ENCODE measurements around the gene GAA.

Gene GAA

DNA sequence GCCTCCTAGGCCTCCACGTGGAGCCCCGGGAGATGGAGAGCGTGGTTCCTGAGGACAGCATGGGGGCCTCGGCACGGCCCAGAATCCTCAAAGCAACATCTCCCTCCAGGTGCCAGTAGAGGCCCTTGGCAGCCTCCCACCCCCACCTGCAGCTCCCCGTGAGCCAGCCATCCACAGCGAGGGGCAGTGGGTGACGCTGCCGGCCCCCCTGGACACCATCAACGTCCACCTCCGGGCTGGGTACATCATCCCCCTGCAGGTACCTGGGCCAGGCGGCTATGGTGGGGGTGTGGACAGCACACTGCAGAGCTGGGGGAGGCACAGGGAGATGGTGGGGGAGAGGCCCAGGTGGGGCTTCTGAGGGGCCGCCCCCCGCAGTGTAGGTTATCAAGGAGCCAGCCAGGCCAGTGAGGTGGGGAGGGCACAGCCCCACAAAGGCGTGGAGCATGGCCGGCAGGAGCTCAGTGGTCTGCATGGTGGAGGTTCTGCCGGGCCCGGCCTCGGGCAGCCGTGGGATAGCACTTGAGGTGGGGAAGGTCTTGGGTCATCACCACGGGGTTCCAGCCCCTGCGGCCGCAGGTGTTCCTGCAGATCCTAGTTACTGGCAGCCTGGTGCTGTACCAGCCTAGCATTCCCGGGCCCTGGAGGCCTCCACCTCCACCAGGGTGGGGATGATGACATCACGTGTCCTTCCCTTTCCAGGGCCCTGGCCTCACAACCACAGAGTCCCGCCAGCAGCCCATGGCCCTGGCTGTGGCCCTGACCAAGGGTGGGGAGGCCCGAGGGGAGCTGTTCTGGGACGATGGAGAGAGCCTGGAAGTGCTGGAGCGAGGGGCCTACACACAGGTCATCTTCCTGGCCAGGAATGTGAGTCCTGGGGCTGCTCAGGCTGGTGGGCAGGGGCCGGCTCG lies 16.4 kb downstream of the GAA start:
- Histone ChIP-seq H3K9me3 (ENCODE audit: control insufficient read depth in 2 of 2, low read length in 2 of 2) (no peaks in the 10 kb centered on the region), H3K36me3 (ENCODE audit: control insufficient read depth in 2 of 2, insufficient read depth in 2 of 2, low read length in 2 of 2) (peaks cover 0 to 2% of the 10 kb centered on the region in 2 donors), H3K27ac (ENCODE audit: low read depth in 2 of 2, low read length in 2 of 2) (no peak overlapping the region)

GRCh38 chr17:80118601-80119270 lies 17.4 kb downstream of the GAA start:
- H3K36me3 ChIP-seq (ENCODE audit: control insufficient read depth in 2 of 2, insufficient read depth in 2 of 2, low read length in 2 of 2): peaks cover 0 to 2% of the 10 kb centered on the region in 2 donors
- H3K27ac ChIP-seq (ENCODE audit: low read depth in 2 of 2, low read length in 2 of 2): no peak overlapping the region
- no peaks in the 10 kb centered on the region for H3K9me3 ChIP-seq (ENCODE audit: control insufficient read depth in 2 of 2, low read length in 2 of 2)
- no peaks in the 10 kb centered on the region for H3K4me1 ChIP-seq (ENCODE audit: control insufficient read depth in 2 of 2, insufficient read depth in 2 of 2, low read length in 2 of 2)
- no peak overlapping the region for H3K9ac ChIP-seq (ENCODE audit: low read depth in 1 of 2, low read length in 2 of 2)
- H3K27me3 ChIP-seq (ENCODE audit: control insufficient read depth in 2 of 2, insufficient read depth in 2 of 2, low read length in 2 of 2): no peaks in the 10 kb centered on the region
- H3K4me3 ChIP-seq (ENCODE audit: low read length in 2 of 2): no peak overlapping the region

More for the DNA sequence above, 16.4 kb downstream of the GAA start:
- Histone ChIP-seq H3K4me1 (ENCODE audit: control insufficient read depth in 2 of 2, insufficient read depth in 2 of 2, low read length in 2 of 2) (no peaks in the 10 kb centered on the region), H3K9ac (ENCODE audit: low read depth in 1 of 2, low read length in 2 of 2) (no peak overlapping the region), H3K4me3 (ENCODE audit: low read length in 2 of 2) (no peak overlapping the region), H3K27me3 (ENCODE audit: control insufficient read depth in 2 of 2, insufficient read depth in 2 of 2, low read length in 2 of 2) (no peaks in the 10 kb centered on the region)

DNA sequence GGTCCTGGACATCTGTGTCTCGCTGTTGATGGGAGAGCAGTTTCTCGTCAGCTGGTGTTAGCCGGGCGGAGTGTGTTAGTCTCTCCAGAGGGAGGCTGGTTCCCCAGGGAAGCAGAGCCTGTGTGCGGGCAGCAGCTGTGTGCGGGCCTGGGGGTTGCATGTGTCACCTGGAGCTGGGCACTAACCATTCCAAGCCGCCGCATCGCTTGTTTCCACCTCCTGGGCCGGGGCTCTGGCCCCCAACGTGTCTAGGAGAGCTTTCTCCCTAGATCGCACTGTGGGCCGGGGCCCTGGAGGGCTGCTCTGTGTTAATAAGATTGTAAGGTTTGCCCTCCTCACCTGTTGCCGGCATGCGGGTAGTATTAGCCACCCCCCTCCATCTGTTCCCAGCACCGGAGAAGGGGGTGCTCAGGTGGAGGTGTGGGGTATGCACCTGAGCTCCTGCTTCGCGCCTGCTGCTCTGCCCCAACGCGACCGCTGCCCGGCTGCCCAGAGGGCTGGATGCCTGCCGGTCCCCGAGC lies 17.9 kb downstream of the GAA start:
- Histone ChIP-seq H3K9ac (ENCODE audit: low read depth in 1 of 2, low read length in 2 of 2) (no peak overlapping the region), H3K27ac (ENCODE audit: low read depth in 2 of 2, low read length in 2 of 2) (no peak overlapping the region), H3K4me1 (ENCODE audit: control insufficient read depth in 2 of 2, insufficient read depth in 2 of 2, low read length in 2 of 2) (no peaks in the 10 kb centered on the region), H3K9me3 (ENCODE audit: control insufficient read depth in 2 of 2, low read length in 2 of 2) (no peaks in the 10 kb centered on the region), H3K27me3 (ENCODE audit: control insufficient read depth in 2 of 2, insufficient read depth in 2 of 2, low read length in 2 of 2) (no peaks in the 10 kb centered on the region), H3K36me3 (ENCODE audit: control insufficient read depth in 2 of 2, insufficient read depth in 2 of 2, low read length in 2 of 2) (peaks cover 0 to 2% of the 10 kb centered on the region in 2 donors), H3K4me3 (ENCODE audit: low read length in 2 of 2) (no peak overlapping the region)

DNA sequence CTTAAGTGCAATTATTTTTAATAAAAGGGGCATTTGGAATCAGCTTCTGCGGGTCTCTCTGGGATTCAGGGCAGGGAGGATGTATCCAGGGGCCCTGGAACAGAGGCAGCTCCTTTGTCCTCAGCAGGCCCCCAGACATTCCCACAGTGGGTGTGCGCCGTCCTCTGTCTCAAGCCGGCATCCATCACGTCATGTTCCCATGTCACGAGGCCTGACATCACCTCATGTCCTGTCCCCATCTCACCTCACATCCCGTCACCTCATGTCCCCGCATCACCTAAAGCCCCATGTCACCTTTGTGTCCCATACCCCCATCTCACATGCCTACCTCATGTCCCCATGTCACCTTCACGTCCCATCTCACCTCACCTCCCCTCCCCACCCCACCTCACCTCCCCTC lies 18.5 kb downstream of the GAA start:
- H3K4me3 ChIP-seq (ENCODE audit: low read length in 2 of 2): no peak overlapping the region
- H3K27ac ChIP-seq (ENCODE audit: low read depth in 2 of 2, low read length in 2 of 2): no peak overlapping the region
- H3K27me3 ChIP-seq (ENCODE audit: control insufficient read depth in 2 of 2, insufficient read depth in 2 of 2, low read length in 2 of 2): peaks cover 0 to 2% of the 10 kb centered on the region in 2 donors
- H3K9me3 ChIP-seq (ENCODE audit: control insufficient read depth in 2 of 2, low read length in 2 of 2): no peaks in the 10 kb centered on the region
- no peak overlapping the region for H3K9ac ChIP-seq (ENCODE audit: low read depth in 1 of 2, low read length in 2 of 2)
- H3K4me1 ChIP-seq (ENCODE audit: control insufficient read depth in 2 of 2, insufficient read depth in 2 of 2, low read length in 2 of 2): no peaks in the 10 kb centered on the region
- peaks cover 0 to 2% of the 10 kb centered on the region in 2 donors for H3K36me3 ChIP-seq (ENCODE audit: control insufficient read depth in 2 of 2, insufficient read depth in 2 of 2, low read length in 2 of 2)

DNA sequence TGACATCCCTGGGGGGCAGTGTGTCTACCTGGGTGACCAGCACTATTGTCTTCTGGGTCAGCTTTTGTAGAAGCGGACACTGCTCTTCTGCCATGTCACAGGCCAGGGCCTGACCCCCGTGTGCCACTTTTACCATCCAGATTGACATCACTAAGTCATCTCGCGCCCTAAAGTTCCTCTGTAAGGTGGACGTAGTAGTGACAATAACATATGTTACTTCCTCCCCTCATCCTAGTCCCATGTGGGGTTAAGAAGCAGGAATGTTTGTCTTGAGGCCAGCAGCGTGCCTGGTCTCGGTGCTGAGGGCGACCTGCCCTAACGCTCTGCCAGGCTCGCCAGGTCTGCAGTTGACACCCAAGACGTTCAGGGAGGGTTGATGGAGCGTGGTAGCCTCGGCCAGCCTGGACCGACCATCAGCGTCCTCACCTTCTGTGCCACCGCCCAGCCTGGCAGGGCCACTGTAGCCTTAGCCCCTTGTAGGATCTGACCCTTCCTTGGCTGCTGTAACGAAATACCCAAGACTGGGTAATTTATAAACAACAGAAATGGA lies 20.7 kb downstream of the GAA start:
- H3K27me3 ChIP-seq (ENCODE audit: control insufficient read depth in 2 of 2, insufficient read depth in 2 of 2, low read length in 2 of 2): peaks cover 0 to 3% of the 10 kb centered on the region in 2 donors
- H3K36me3 ChIP-seq (ENCODE audit: control insufficient read depth in 2 of 2, insufficient read depth in 2 of 2, low read length in 2 of 2): peaks cover 0 to 2% of the 10 kb centered on the region in 2 donors
- no peak overlapping the region for H3K4me3 ChIP-seq (ENCODE audit: low read length in 2 of 2)
- H3K9me3 ChIP-seq (ENCODE audit: control insufficient read depth in 2 of 2, low read length in 2 of 2): no peaks in the 10 kb centered on the region
- no peaks in the 10 kb centered on the region for H3K4me1 ChIP-seq (ENCODE audit: control insufficient read depth in 2 of 2, insufficient read depth in 2 of 2, low read length in 2 of 2)
- no peak overlapping the region for H3K27ac ChIP-seq (ENCODE audit: low read depth in 2 of 2, low read length in 2 of 2)
- H3K9ac ChIP-seq (ENCODE audit: low read depth in 1 of 2, low read length in 2 of 2): no peak overlapping the region

DNA sequence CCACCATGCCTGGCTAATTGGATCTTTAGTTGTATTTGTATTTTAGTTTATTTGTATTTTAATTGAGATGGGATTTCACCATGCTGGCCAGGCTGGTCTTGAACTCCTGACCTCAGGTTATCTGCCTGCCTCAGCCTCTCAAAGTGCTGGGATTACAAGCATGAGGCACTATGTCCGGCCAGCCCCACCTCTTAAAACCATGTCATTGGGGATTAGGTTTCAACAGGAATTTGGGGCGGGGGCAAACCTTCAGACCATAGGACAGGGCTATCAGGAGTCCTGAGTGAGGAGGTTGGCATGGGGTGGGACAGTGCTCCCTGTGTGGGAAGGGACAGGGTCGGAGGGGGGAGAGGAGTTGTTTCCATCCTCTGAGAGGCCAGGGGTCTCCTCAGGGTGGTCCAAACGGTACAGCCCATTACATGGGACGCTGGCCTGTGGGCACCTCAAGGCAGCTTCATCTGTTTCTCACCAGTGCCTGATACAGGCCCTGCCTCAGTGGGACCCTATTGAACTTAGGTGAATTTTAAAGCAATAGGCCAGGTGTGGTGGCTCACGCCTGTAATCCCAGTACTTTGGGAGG lies 21.6 kb downstream of the GAA start:
- H3K9me3 ChIP-seq (ENCODE audit: control insufficient read depth in 2 of 2, low read length in 2 of 2): no peaks in the 10 kb centered on the region
- peaks cover 0 to 2% of the 10 kb centered on the region in 2 donors for H3K36me3 ChIP-seq (ENCODE audit: control insufficient read depth in 2 of 2, insufficient read depth in 2 of 2, low read length in 2 of 2)
- H3K27ac ChIP-seq (ENCODE audit: low read depth in 2 of 2, low read length in 2 of 2): no peak overlapping the region
- peaks cover 0 to 3% of the 10 kb centered on the region in 2 donors for H3K27me3 ChIP-seq (ENCODE audit: control insufficient read depth in 2 of 2, insufficient read depth in 2 of 2, low read length in 2 of 2)
- H3K9ac ChIP-seq (ENCODE audit: low read depth in 1 of 2, low read length in 2 of 2): no peak overlapping the region
- no peak overlapping the region for H3K4me3 ChIP-seq (ENCODE audit: low read length in 2 of 2)
- no peaks in the 10 kb centered on the region for H3K4me1 ChIP-seq (ENCODE audit: control insufficient read depth in 2 of 2, insufficient read depth in 2 of 2, low read length in 2 of 2)

- H3K4me3 ChIP-seq (ENCODE audit: low read length in 2 of 2): no peak overlapping the region
- H3K27me3 ChIP-seq (ENCODE audit: control insufficient read depth in 2 of 2, insufficient read depth in 2 of 2, low read length in 2 of 2): peaks cover 0 to 3% of the 10 kb centered on the region in 2 donors
- no peak overlapping the region for H3K9ac ChIP-seq (ENCODE audit: low read depth in 1 of 2, low read length in 2 of 2)
- no peaks in the 10 kb centered on the region for H3K9me3 ChIP-seq (ENCODE audit: control insufficient read depth in 2 of 2, low read length in 2 of 2)
- no peak overlapping the region for H3K27ac ChIP-seq (ENCODE audit: low read depth in 2 of 2, low read length in 2 of 2)
- no peaks in the 10 kb centered on the region for H3K4me1 ChIP-seq (ENCODE audit: control insufficient read depth in 2 of 2, insufficient read depth in 2 of 2, low read length in 2 of 2)
- no peaks in the 10 kb centered on the region for H3K36me3 ChIP-seq (ENCODE audit: control insufficient read depth in 2 of 2, insufficient read depth in 2 of 2, low read length in 2 of 2)
Measured at GRCh38 chr17:80123791-80124190, 22.4 kb downstream of the GAA start.

DNA sequence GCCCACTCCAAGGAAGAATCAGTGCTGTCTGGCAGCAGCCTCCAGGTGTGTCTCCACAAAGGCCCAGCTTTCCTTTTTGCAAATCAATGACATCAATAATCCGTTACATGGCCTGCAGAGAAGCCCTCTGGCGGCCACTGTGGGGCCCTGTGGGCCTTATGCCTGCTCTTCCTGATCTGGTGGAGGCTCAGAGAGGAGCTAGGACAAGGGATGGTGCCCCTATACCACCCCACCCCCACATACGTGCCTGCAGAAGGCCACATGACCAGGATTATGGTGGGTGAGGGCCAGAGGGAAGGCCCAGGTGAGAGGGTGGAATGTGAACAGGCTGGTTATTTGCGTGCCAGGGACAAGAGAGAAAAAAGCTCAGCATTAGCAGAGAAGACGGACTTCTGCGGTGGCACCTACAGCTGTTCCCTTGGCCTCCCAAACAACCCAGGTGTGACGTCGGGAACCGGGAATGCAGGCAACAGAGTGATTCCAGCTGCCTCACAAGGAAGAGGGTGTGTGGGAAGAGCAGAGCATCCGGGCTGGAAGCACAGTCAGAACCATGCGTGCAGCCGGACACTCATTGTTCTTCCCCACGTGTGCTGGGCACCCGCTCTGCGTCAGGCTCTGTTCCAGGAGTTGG lies 23.1 kb downstream of the GAA start:
- Histone ChIP-seq H3K9me3 (ENCODE audit: control insufficient read depth in 2 of 2, low read length in 2 of 2) (no peaks in the 10 kb centered on the region), H3K9ac (ENCODE audit: low read depth in 1 of 2, low read length in 2 of 2) (no peak overlapping the region), H3K4me3 (ENCODE audit: low read length in 2 of 2) (no peak overlapping the region), H3K27me3 (ENCODE audit: control insufficient read depth in 2 of 2, insufficient read depth in 2 of 2, low read length in 2 of 2) (peaks cover 0 to 3% of the 10 kb centered on the region in 2 donors), H3K4me1 (ENCODE audit: control insufficient read depth in 2 of 2, insufficient read depth in 2 of 2, low read length in 2 of 2) (no peaks in the 10 kb centered on the region), H3K36me3 (ENCODE audit: control insufficient read depth in 2 of 2, insufficient read depth in 2 of 2, low read length in 2 of 2) (no peaks in the 10 kb centered on the region), H3K27ac (ENCODE audit: low read depth in 2 of 2, low read length in 2 of 2) (no peak overlapping the region)

GRCh38 chr17:80125656-80126448 lies 24.5 kb downstream of the GAA start:
- Histone ChIP-seq H3K27me3 (ENCODE audit: control insufficient read depth in 2 of 2, insufficient read depth in 2 of 2, low read length in 2 of 2) (peaks cover 0 to 3% of the 10 kb centered on the region in 2 donors), H3K27ac (ENCODE audit: low read depth in 2 of 2, low read length in 2 of 2) (no peak overlapping the region)

More at GRCh38 chr17:80125656-80126448, 24.5 kb downstream of the GAA start:
- Histone ChIP-seq H3K4me3 (ENCODE audit: low read length in 2 of 2) (no peak overlapping the region), H3K9me3 (ENCODE audit: control insufficient read depth in 2 of 2, low read length in 2 of 2) (no peaks in the 10 kb centered on the region), H3K4me1 (ENCODE audit: control insufficient read depth in 2 of 2, insufficient read depth in 2 of 2, low read length in 2 of 2) (no peaks in the 10 kb centered on the region), H3K36me3 (ENCODE audit: control insufficient read depth in 2 of 2, insufficient read depth in 2 of 2, low read length in 2 of 2) (no peaks in the 10 kb centered on the region), H3K9ac (ENCODE audit: low read depth in 1 of 2, low read length in 2 of 2) (no peak overlapping the region)

Data from mucosa of rectum (tissue), 2 donors.